D341Med (cell line): ENCODE data around the gene MYZAP.
"Not testable (repeated sequence)": the region's sequence is repeated elsewhere in the genome, so short reads cannot be mapped to it uniquely, and the experiment has no call there.

ENCODE experiments used
- DNase-seq: peaks from one replicate; pipeline ENCODE4 v3.0.0; 2012; ENCODE audit warnings: low spot score

The MYZAP gene

DNA sequence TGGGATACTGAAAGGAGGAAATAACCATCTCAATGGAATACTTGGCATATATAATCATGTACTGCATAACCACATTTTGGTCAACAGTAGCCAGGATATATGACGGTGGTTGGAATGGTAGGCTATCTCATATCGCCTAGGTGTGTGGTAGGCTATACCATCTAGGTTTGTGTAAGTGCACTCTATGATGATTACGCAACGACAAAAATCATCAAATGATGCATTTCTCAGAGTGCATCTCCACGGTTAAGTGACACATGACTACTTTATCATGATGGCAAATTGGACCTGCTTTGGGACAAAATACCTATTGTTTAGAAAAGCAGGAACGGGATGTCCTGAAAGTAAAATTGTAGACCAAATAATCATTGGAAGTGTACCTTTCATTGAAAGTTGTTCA, 2.8 kb downstream of the MYZAP start:
- no peak for DNase-seq

DNA sequence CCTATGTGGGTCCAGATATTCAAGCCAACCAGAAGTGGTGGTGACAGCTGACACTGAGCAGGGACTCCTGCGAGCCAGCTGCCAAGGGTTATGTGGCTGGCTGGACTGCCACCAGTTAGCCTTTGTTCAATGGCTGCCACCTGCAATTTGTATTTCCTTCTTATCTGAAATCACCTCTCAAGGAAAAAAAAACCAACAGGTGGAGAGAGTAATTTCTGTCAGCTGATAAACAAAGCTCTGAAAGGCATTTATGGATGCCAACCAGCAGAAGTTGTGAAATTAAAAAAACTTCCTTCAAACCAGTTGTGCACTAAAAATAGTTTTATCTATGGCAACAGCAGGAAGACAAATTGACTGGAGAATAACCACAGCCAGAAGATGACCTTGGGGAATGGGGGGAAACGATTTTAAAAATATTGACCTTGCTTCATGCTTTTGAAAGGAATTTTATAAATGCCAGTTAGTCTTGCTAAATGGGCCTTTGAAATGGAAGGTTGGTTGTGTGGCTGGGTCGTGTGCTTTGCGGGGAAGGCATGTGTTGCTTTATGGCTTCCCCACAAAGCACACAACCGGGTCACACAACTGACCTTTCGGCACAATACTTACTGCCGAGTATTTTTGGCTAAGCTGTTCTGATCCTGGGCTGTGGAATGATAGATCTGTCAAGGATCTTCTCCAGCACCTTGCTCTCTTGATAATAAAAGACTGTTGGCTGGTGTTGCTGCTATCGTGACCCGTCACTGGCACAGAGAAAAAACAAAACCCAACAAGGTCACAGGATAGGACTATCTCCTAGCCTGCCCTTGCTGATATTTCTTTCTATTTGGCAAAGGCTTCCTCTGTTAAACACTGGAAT, 3.5 kb downstream of the MYZAP start:
- DNase-seq = no peak

DNA sequence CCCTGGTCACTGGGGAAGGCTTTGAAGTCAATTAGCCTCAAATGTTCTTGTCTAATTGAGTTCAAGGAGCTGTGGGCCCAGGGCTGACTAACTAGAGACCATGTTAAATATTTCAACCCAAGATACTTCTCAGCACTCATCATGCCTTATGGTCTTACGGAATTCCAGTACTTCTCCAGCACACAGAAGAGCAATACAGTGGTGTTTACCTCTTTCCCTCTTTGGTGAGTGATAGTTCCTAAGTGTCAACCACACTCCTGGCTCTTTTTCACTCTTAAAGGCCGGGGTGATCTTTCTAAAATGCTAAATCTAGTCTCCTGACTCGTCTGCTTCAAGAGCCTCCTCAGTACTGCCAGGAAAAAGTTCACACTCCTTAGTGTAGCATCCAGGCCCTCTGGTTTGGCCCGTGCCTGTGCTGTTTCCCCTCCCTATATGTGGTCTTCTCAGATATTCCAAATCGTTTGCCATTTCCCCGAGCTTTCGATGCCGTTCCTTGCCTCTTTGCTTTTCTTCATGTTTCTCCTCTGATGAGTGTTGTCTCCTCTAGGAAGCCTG, 4.7 kb downstream of the MYZAP start:
- DNase-seq = no peak

DNA sequence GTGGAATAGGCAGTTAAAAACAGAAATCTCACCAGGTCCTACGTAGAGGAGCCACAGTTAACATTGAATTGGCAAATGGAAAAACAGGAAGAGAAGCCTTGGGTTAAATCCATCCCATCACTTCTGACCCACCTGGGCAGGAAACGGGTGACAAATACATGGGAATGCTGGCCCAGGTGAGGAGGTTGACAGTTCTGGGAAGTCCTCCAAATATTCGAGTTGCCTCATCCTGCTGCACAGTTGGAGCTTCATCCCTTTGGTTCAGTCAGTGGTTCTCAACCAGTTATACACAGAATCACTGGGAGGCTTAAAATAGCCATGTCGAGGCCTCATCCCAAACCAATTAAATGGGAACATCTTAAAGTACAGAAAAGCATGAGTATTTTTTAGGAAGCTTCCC, 5.3 kb downstream of the MYZAP start:
- no peak for DNase-seq

DNA sequence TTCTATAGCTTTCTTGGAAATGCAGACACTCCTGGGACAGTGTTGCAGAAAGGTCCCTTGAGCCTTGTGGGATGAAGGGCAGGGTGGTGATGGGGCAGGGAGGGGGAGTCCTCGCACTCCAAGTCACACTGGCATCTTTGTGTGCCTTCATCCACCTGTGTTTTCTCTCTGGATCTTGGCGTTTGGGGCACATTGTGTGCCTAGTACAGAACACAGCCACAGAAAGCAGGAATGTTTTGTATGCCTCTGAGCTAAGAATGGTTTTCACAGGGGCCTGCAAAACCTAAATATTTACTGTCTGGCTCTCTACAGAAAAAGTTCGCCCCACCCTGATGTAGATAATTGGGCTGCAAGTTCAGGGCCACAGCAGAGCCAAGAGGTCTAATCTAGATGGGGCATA, 5.7 kb downstream of the MYZAP start:
- DNase-seq = no peak

DNA sequence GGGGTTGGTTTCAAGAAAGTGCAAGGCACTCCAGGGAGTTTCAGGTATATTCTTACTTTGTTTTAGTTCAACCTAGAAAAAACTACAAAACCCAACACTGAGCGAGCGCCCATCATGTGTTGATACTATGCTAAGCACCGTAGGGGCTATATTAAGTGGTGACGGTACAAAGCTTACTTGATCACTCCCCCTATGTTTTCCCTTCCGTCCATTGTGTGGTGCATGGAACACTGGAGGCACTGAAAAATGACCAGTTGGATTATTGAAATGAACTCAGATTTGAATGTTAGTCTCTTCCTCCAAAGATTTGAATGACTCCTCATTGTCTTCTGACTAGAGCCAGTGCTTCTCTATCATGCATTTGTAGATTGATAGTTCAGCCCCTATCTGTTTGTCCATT, 6.6 kb downstream of the MYZAP start:
- no peak for DNase-seq

DNA sequence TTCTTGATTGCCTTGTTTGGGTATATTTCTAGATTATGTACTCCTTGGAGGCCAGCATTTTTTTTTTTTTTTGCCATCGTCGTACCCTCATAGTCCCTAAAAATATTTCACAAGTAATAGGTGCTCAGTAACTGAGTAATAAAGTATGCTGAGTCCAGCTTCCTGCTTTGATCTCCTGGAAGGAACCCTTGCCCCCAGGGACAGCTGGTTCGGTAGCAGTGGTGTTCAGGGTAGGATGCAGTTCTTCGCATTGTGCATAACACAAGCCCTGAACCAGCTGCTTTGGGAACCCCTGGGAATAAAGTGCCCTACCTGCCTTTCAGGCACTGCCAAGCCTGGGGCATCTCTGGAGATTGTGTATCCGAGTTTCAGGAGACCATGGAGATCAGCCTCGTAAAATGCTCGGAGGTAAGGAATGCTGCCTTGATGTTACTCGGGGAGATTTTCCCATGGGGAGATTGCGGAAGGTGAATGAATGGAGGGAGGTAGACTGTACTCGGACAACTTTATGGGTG, 7.6 kb downstream of the MYZAP start:
- DNase-seq = no peak

DNA sequence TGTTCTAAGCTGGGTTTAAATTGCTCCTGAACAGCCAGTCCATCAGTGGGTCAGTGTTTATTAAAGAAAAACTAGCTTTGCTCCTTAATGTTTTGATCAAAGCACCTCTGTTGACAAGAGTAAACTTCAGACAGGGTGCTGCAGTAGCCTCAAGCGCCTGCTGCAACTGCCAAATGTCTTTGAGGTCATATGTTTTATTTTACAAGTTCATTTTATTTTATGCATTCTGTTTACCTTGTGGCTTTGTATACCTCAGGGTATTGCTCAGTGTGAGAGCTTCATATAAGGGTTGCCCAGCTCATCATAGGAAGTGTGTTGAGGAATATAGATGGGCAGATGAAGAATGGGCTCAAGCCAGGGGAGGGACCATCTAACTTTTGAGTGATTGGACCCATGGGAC, 8.5 kb downstream of the MYZAP start:
- DNase-seq = no peak

DNA sequence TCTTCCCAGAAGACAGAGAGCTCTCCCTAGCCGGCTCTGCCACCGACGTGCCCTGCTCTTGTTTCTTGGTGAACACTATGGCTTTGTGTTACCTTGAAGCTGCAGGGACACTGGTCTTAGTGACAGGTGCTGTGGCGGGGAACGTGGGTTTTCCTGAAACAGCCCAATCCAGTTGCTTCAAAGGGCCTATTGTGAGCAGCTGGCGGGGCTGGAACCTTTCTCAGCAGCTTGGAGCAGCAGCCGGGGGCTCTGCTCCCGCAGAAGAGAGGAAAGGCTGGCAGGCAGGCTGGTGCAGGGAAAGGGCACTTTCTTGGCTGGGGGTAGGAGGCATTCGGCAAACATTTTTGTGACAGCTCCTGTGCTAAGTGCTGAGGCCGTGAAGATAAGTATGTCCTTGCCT, 12.8 kb downstream of the MYZAP start:
- no peak for DNase-seq

DNA sequence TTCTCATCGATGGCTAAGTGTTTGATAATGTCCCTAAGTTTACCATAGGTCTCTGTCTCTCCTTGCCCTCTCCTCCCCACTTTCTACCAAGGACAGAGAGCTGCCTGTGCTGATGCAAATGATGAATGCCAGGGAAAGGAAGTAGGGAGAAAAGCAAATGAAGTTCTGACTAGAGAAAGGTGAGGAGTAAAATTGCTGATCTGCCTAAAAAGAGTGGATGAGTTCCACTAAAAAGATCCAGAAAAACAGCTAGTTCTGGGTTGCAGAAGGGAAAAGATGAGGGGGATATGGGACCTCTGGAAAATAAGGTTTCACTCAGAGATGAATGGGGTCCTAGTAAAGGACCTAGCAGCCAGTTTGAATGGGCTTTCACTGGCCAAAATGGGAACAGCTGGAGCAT, 13.8 kb downstream of the MYZAP start:
- no peak for DNase-seq

DNA sequence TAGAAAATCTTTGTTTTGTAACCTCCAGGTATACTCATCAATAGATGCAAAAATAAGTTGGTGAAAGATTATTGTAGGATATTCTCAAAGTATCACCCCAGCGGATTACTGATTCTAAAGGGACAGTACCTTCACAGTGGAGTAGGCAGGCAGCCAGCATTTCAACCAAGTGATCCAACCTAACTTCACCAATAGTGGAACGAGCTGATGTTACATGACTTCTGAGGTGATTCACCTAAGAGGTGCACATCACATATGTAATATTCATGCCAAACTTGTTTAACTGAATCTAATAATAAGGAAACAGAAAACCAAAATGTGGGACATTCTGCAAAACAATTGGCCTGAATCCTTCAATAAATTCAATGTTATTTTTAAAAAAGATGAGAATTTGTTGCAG, 14.3 kb downstream of the MYZAP start:
- no peak for DNase-seq

DNA sequence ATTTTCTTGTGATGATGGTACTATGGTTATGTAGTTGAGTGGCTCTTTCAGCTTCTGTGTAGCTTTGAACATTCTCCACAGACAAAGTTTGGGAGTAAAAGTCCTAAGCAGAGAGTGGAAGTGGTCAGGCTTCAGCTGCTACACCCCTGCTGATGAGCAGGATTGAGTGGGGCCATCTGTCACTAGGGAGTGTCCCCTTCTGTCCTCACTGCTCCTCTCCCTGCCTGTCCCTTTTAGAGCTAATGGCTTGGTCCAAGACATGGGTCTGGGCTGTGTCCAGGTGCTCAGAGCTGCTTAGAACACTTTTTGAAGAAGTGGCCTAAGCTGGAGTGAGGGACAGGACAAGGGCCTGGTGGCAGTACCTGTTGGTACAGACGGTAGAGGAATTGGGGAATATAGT, 15.1 kb downstream of the MYZAP start:
- no peak for DNase-seq

DNA sequence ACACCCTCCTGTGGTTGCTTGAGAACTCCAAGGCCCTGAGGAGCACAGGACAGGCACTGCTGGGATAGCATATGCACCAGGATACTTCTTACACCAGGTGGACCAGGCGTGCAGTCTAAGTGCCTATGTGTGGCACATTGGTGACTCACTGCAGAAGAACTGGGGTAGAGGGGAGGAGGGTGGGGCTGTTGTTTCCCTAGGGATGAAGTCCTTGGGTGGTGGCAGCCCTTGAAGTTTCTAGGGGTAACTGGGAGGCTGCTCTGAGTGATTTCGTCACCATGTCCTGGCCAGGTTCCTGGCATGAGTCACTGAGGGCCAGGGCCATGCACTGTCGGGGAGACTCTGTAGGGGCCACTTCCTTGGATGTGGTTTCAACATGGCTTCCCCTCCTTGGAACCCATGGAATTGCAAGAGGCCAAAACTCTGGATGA, 15.9 kb downstream of the MYZAP start:
- DNase-seq = no peak

DNA sequence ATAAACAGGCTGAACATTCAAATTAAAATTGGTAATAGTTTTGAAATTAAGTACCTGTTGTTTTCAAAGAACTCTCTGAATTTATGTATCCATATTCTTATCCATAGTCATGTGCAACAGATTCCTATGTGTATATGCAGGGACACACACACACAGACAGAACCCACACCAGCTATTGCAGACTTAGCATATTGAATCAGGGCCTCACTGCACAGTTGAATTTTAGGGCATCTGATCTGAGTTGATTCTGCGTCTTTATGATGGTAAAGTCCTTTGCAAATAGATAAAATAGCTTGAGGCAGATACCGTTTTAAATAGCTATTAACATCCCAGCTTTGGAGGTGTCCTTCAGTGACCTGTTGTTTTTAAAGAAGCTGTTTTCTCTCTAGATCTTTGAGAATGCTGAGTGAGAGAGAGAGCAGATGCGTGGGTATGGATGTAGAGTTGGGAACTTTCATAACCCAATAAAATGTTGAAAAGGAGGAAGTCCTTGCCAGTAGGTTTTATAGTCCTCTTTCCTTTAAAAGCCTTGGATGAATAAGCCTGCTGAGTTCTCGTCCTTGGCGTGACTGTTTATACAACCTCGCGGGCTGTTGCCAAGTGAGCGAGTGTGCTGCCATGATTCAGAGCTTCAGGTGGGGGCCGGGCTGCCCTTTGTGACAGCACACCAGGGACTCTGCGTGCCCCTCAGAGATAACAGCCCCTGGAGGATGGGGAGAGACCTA, 18.3 kb downstream of the MYZAP start:
- no peak for DNase-seq

DNA sequence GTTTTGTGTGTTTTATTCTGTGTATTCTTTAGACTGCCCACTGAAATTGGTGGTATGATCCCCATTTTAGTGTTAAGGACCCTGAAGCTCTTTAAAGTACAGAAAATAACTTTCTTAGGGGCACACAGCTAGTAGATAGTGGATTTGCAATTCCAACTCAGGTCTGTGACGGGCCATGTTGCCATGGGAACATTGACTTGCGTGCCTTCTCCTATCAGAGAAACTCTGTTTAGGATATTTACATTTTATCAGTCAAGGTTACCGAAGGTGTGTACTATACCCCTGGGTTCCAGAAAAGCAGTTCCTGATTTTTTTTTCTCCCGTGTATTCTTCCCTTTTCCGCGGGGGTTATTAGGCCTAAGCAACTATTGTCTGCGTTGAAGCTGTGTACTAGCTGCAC, 19.4 kb downstream of the MYZAP start:
- DNase-seq = no peak

DNA sequence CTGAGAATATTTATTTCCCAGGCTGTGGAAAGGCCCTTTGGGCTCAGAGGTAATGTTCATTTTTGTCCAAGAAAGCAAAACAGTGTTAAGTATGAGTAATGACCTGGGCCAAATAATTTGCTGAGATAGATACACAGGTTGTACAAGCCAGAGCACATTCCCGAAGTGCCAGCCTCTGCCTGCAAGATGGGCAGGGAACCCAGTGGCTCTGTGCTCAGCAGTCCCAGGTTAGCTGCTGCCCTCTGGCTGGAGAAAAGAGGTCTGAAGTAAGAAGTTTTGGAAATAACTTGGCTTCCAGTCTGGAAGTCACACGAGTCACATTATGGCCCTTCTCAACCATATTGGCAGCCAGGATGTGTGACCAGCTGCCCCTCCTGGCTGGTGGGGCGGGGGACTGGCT, 20.2 kb downstream of the MYZAP start:
- no peak for DNase-seq

DNA sequence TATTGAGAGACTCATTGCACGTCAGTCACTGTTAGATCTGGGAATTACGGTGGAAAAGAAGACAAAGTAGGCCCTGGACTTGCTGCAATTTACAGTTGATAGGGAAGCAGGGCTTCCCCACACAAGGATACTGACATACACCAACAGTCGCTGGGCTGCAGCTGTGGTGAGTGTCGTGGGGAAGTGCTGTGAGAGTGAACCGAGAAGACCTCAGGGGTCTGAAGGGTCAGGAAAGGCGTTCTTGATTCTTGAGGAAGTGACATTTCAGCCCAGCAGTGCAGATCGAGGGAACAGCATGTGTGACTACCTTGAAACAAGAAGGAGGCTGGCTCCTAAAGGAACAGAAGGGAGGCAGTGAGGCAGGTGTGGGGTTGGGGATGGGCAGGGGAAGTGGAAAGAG, 22.5 kb downstream of the MYZAP start:
- no peak for DNase-seq

DNA sequence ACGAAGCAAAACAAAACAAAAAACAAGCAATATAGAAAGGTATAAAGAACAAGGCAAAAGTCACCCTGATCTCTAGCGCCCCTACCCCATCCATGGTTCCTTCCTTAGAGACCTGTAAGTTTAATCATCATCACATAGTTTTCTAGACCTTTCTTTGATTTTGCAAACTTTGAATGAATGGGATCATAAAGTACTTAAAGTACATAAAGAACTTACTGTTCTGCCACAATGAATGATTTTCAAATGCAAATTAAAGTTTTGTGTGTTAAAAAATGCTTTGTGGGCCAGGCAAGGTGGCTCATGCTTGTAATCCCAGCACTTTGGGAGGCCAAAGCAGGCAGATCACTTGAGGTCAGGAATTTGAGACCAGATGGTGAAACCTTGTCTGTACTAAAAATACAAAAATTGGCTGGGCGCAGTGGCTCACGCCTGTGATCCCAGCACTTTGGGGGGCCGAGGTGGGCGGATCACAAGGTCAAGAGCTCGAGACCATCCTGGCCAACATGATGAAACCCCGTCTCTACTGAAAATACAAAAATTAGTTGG, 24.3 kb downstream of the MYZAP start:
- not testable (repeated sequence) for DNase-seq

DNA sequence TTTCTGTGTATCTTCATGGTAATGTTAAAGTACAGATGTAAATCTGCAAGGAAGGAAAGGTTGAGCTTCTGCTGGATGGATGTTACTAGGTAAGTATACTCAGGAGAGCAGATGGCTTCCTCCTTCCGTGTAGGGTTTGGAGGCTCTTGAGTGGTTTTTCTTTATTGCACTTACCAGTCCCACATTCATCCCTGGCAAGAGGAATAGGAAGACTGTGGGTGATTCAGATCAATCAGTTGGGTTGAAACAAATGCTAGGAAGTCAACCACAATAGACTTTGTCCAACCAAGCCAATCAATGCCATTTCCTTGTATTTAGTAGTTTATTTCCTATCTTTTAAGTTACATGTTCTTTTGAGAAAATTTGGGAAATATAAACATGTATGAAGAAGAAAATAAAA, 26.6 kb downstream of the MYZAP start:
- DNase-seq = no peak

DNA sequence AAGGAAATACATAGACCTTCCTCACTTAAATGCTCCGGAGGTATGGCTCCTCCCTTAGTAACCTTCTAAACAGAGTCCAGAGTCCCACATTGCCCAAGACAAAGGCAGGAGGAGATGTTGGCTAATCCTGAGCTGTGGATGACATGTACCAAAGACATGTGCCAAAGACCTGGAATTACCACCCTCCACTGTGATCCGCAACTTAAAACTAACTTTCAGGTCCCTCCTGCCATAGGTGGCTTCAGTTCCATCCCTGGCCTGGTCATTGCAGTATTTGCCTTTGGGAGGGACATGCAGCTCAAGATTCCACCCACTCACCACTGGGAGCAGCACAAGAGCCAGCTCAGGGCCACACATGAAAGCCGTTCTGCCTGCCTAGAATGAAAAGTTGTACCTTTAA, 28.0 kb downstream of the MYZAP start:
- DNase-seq = no peak

DNA sequence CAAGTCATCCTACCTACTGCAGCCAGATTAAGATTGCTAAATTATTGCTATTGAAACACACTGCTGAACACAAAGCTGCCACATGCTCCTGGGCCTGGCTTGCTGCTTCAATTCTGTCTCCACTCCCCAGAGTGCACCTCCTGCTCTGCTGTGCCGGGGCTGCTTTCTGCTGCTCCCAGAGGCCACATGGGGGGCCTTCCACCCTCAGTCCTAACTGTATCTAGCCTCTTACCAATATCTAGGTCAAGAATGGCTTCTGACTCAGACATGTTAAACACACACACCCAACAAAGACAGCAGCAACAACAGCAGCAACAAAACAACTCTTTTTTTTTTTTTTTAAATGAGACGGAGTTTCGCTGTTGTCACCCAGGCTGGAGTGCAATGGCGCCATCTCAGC, 33.0 kb downstream of the MYZAP start:
- DNase-seq = no peak

DNA sequence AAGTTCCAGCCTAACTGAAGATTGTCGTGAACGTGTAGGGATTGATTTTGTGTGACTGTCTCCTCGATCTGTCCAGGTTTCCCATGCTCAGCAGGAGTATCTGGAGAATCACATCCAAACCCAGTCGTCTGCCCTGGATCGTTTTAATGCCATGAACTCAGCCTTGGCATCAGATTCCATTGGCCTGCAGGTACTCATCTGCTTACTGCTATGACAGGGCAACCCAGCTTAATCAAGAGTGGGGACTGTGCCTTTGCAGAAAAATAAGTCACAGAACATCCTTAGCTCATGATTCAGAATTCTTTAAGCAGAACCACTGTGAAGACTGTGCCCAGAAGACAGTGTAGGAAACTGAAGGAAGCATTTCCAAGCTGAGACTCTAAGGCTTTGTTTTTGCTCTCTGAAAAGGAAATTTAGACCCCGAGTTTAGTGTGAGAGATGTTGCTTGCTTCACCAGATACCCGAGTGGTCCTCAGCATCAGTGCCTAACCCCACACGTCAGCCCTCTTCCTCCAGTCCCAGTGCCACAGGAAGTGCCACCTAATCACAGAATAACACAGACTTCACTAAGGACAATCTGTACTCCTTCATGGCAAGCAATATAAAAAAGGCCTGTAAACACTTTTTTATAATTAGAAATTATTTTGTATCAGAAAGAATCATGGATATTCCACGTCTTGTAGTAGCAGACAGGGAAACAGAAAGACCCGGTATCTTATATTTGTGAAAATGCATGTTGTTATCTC, 34.2 kb downstream of the MYZAP start:
- no peak for DNase-seq
